NOMO-1 treated with DMSO at 0.1 percent for 48 hours (cell line): ENCODE measurements around the gene LLGL2.
"Not testable (repeated sequence)": the region's sequence is repeated elsewhere in the genome, so short reads cannot be mapped to it uniquely, and the experiment has no call there.

ENCODE experiments used
- DNase-seq: peaks from one replicate; lab custom pipeline; 2025; ENCODE audit not compliant: unreplicated experiment; lab: John Stamatoyannopoulos, UW

Gene LLGL2

GRCh38 chr17:75568412-75569255, 43.1 kb downstream of the LLGL2 start:
- no peak for DNase-seq

- no peak for DNase-seq
These were observed 44.7 kb downstream of the LLGL2 start for GRCh38 chr17:75570034-75570676.

GRCh38 chr17:75570772-75571171, 45.3 kb downstream of the LLGL2 start:
- no peak for DNase-seq

GRCh38 chr17:75571197-75571884, 45.8 kb downstream of the LLGL2 start:
- DNase-seq = peak; percentile 96

- DNase-seq = peak; percentile 9
These were observed 46.4 kb downstream of the LLGL2 start for GRCh38 chr17:75571885-75572215.

- DNase-seq = no peak
These were observed 47.4 kb downstream of the LLGL2 start for GRCh38 chr17:75572713-75573539.

GRCh38 chr17:75573540-75573957, 48.1 kb downstream of the LLGL2 start:
- DNase-seq = no peak

- no peak for DNase-seq
These were observed 48.5 kb downstream of the LLGL2 start for GRCh38 chr17:75573994-75574393.

GRCh38 chr17:75574404-75575036, 49.0 kb downstream of the LLGL2 start:
- DNase-seq = no peak

GRCh38 chr17:75575197-75575596, 49.7 kb downstream of the LLGL2 start:
- DNase-seq = no peak

GRCh38 chr17:75575728-75576127, 50.2 kb downstream of the LLGL2 start:
- DNase-seq = no peak

GRCh38 chr17:75576661-75577060, 51.2 kb downstream of the LLGL2 start:
- no peak for DNase-seq

- not testable (repeated sequence) for DNase-seq
These were observed 55.7 kb downstream of the LLGL2 start for GRCh38 chr17:75581121-75581725.

- not testable (repeated sequence) for DNase-seq
These were observed 57.7 kb downstream of the LLGL2 start for GRCh38 chr17:75583197-75583596.

- DNase-seq = no peak
These were observed 59.3 kb downstream of the LLGL2 start for GRCh38 chr17:75584849-75585175.

- peak; percentile 85 for DNase-seq
These were observed 62.4 kb downstream of the LLGL2 start, which contains the start of gene MYO15B for GRCh38 chr17:75587675-75588595. TSS of gene MYO15B (plus strand) at chr17:75587800. CDS start at chr17:75588058, 258 bp downstream.

- DNase-seq = no peak
These were observed 63.1 kb downstream of the LLGL2 start for GRCh38 chr17:75588596-75589011.

GRCh38 chr17:75589012-75589918, 63.8 kb downstream of the LLGL2 start:
- DNase-seq = peak; percentile 82
